NCI-H2107 treated with DMSO at 0.1 percent for 48 hours (cell line): Measurements from ENCODE around the gene SHISA5.

Experiments
- DNase-seq: peaks from one replicate; lab custom pipeline; 2025; ENCODE audit not compliant: unreplicated experiment; lab: John Stamatoyannopoulos, UW

SHISA5 gene

GRCh38 chr3:48418651-48419050 is 85.3 kb downstream of the SHISA5 start:
- no peak for DNase-seq

- DNase-seq, result no peak
Observed at GRCh38 chr3:48418140-48418539, 85.8 kb downstream of the SHISA5 start.
